GM12878 (cell line): Measurements from ENCODE around the gene OVOL1. TPM values are rescaled to one million over a fixed set of nuclear protein-coding genes. Genes with fewer than 3 reads are reported as not detected.

Experiments
- ATAC-seq: fragments of 200-7000 bp; cut with Tn5 transposase; 3 replicates; pipeline ENCODE4 v1.9.1; 2020; ENCODE audit warnings: mild to moderate bottlenecking, moderate library complexity
- BruUV-seq: library from RNA; stranded (reverse); fragments of 400-500 nt; replicated peaks from 2 replicates; lab custom pipeline; 2021; lab: Mats Ljungman, UMichigan
- CTCF ChIA-PET: fragments of 300-600 bp; sonication (Branson Sonifier 250); formaldehyde crosslinking; extraction: SDS; loops from one replicate; lab custom pipeline; 2021; ENCODE audit warnings: inconsistent platforms; lab: Yijun Ruan, JAX
- POLR2A ChIA-PET: fragments of 350-600 bp; formaldehyde crosslinking; extraction: SDS; loops from one replicate; lab custom pipeline; 2021; ENCODE audit warnings: inconsistent platforms; lab: Charles Lee
- RAD21 ChIA-PET: fragments of 300-600 bp; sonication (Branson Sonifier 250); formaldehyde crosslinking; loops from one replicate; lab custom pipeline; 2023; ENCODE audit warnings: antibody characterized with exemption; ENCODE audit not compliant: unreplicated experiment; lab: Charles Lee
- SMC1A ChIA-PET: fragments of 300-600 bp; sonication (Branson Sonifier 250); formaldehyde crosslinking; loops from one replicate; lab custom pipeline; 2023; ENCODE audit not compliant: unreplicated experiment, uncharacterized antibody; lab: Charles Lee
- DNase-seq: peaks from one replicate; pipeline ENCODE4 v3.0.0-alpha.2; 2011; ENCODE audit warnings: low read depth, low spot score
- FAIRE-seq: peaks from 3 replicates; lab custom pipeline; 2011; peaks lifted over from hg19 to GRCh38; lab: Jason Lieb, UNC
- H2AFZ ChIP-seq: 2 replicates; pipeline ENCODE4 v1.6.0; 2011; ENCODE audit warnings: low read depth, low read length, control low read depth; ENCODE audit not compliant: control insufficient read depth
- H3K27ac ChIP-seq: 2 replicates; pipeline ENCODE4 v1.5.1; 2011; ENCODE audit warnings: control low read depth; ENCODE audit not compliant: control insufficient read depth, insufficient read depth
- H3K27me3 ChIP-seq, 2 experiments: replicated peaks in 1 of 2; 2 replicates each; pipeline versions ENCODE4 v1.6.0 to v1.6.1; 2011; ENCODE audit warnings: low read length in 1 of 2; ENCODE audit not compliant: control insufficient read depth in 2 of 2, insufficient read depth in 2 of 2
- H3K36me3 ChIP-seq, 2 experiments: 2 replicates each; pipeline ENCODE4 v1.5.1; 2011; ENCODE audit warnings: low read length in 1 of 2; ENCODE audit not compliant: control insufficient read depth in 2 of 2, insufficient read depth in 2 of 2
- H3K4me1 ChIP-seq: 2 replicates; pipeline ENCODE4 v1.6.1; 2011; ENCODE audit warnings: mild to moderate bottlenecking, low read length, moderate library complexity, mixed read lengths; ENCODE audit not compliant: control insufficient read depth, insufficient read depth
- H3K4me2 ChIP-seq: 2 replicates; pipeline ENCODE4 v1.6.0; 2011; ENCODE audit warnings: control low read depth; ENCODE audit not compliant: control insufficient read depth, insufficient read depth
- H3K4me3 ChIP-seq: fragments of 200-600 bp; sonication (generic); 2 replicates; pipeline ENCODE4 v1.5.1; 2016
- H3K79me2 ChIP-seq: 2 replicates; pipeline ENCODE4 v1.6.0; 2011; ENCODE audit warnings: low read length; ENCODE audit not compliant: control insufficient read depth, insufficient read depth
- H3K9ac ChIP-seq: 2 replicates; pipeline ENCODE4 v1.8.0; 2011; ENCODE audit warnings: low read length, control low read depth, mixed read lengths; ENCODE audit not compliant: control insufficient read depth, insufficient read depth
- H3K9me3 ChIP-seq: replicated peaks from 3 replicates; pipeline ENCODE4 v1.5.1; 2011; ENCODE audit warnings: mild to moderate bottlenecking, low read length; ENCODE audit not compliant: control insufficient read depth, insufficient read depth
- H4K20me1 ChIP-seq: 2 replicates; pipeline ENCODE4 v1.6.0; 2011; ENCODE audit not compliant: control insufficient read depth, insufficient read depth
- CHD2 ChIP-seq: IDR thresholded peaks from 2 replicates; pipeline ENCODE4 v1.6.1; 2011; ENCODE audit warnings: low read depth, low read length, improper control_type of control experiment, borderline replicate concordance
- EP300 ChIP-seq, 2 experiments: fragments of 150-350 bp in 1 of 2; IDR thresholded peaks; 2 replicates each; pipeline ENCODE4 v1.6.1; 2011 to 2012; ENCODE audit warnings: low read depth in 2 of 2, low read length in 2 of 2, borderline replicate concordance in 1 of 2, improper control_type of control experiment in 1 of 2, inconsistent platforms in 1 of 2; ENCODE audit not compliant: control insufficient read depth in 1 of 2
- ESRRA ChIP-seq: IDR thresholded peaks from 2 replicates; pipeline ENCODE4 v1.6.1; 2012; ENCODE audit warnings: mild to moderate bottlenecking, low read length, improper control_type of control experiment
- MEF2B ChIP-seq: fragments of 450-650 bp; IDR thresholded peaks from 2 replicates; pipeline ENCODE4 v1.6.1; 2018; ENCODE audit warnings: mild to moderate bottlenecking, moderate library complexity; ENCODE audit not compliant: partially characterized antibody, poor library complexity, severe bottlenecking
- MTA2 ChIP-seq: fragments of 450-650 bp; IDR thresholded peaks from 2 replicates; pipeline ENCODE4 v1.6.1; 2016; ENCODE audit warnings: low read depth, mild to moderate bottlenecking, moderate library complexity
- NFIC ChIP-seq: IDR thresholded peaks from 2 replicates; pipeline ENCODE4 v1.6.1; 2012; ENCODE audit warnings: low read depth, mild to moderate bottlenecking, inconsistent platforms, low read length, moderate library complexity
- NR2C2 ChIP-seq: IDR thresholded peaks from 2 replicates; pipeline ENCODE4 v1.6.1; 2011; ENCODE audit warnings: borderline replicate concordance, low read depth; ENCODE audit not compliant: control insufficient read depth, insufficient read length
- POU2F2 ChIP-seq: IDR thresholded peaks from 3 replicates; pipeline ENCODE4 v1.6.1; 2011; ENCODE audit warnings: low read depth, mild to moderate bottlenecking, low read length, borderline replicate concordance
- RUNX3 ChIP-seq: IDR thresholded peaks from 2 replicates; pipeline ENCODE4 v1.6.1; 2012; ENCODE audit warnings: low read length, inconsistent platforms
- STAT1 ChIP-seq: fragments of 450-650 bp; conservative IDR thresholded peaks from 2 replicates; pipeline ENCODE4 v1.6.1; 2014; ENCODE audit warnings: antibody characterized with exemption, mild to moderate bottlenecking
- TARDBP ChIP-seq: IDR thresholded peaks from 2 replicates; pipeline ENCODE4 v1.6.1; 2016; ENCODE audit warnings: borderline replicate concordance
- TCF12 ChIP-seq: IDR thresholded peaks from 2 replicates; pipeline ENCODE4 v1.6.1; 2011; ENCODE audit warnings: low read depth, mild to moderate bottlenecking, low read length
- ZNF274 ChIP-seq: IDR thresholded peaks from one replicate; pipeline ENCODE4 v1.8.0; 2011; ENCODE audit not compliant: insufficient read length, insufficient read depth
- WGBS: methylation state at CpG from one replicate; pipeline ENCODE4 v1.1.6; 2016; ENCODE audit warnings: low lambda C conversion rate; ENCODE audit not compliant: insufficient replicate concordance, insufficient coverage; ENCODE audit errors: missing lambda C conversion rate; 5-methylcytosine and 5-hydroxymethylcytosine counted together
- in situ Hi-C: fragments of 300-500 bp; cut with MboI; formaldehyde crosslinking; loops from 9 replicates; pipeline ENCODE4 v1.14.3; 2018; ENCODE audit warnings: mixed read lengths
- intact Hi-C: fragments of 100-400 bp; cut with micrococcal nuclease; formaldehyde crosslinking; loops from one replicate; pipeline ENCODE4 v1.14.2; 2022; ENCODE audit not compliant: unreplicated experiment
- polyA plus RNA-seq, 11 experiments: library from polyadenylated mRNA; depleted of rRNA in 4 of 11; unstranded in 6 of 11; stranded (reverse) in 5 of 11; fragments of >200 nt; fragmentation: Nextera tagmentation in 4 of 11; fragmentation: Illumina TruSeq in 1 of 11; extraction: Ambion mirVana in 4 of 11; extraction: Trizol in 1 of 11; gene quantifications; 1 replicate in 1 of 11; 2 replicates in 10 of 11; pipeline versions ENCODE4 v1.2.1 to v1.2.3, GENCODE V29; 2011 to 2016; ENCODE audit warnings: inconsistent platforms in 2 of 11, missing spikeins in 2 of 11, low read depth in 1 of 11
- total RNA-seq, 4 experiments: library from RNA; depleted of rRNA in 3 of 4; stranded (reverse); fragments of >200 nt in 3 of 4; fragmentation: Illumina TruSeq in 1 of 4; extraction: Trizol in 1 of 4; gene quantifications; 2 replicates each; pipeline versions ENCODE4 v1.2.1 to v1.2.3, GENCODE V29; 2013 to 2021
- TF ChIP-seq, protein P1 (sequence below): fragments of 450-650 bp; IDR thresholded peaks from 2 replicates; pipeline ENCODE4 v1.6.1; 2016; ENCODE audit warnings: mild to moderate bottlenecking
- TF ChIP-seq, protein P2 (sequence below): fragments of 450-650 bp; formaldehyde crosslinking; IDR thresholded peaks from 2 replicates; pipeline ENCODE4 v1.5.0; 2022; ENCODE audit warnings: mild to moderate bottlenecking, missing genetic modification characterization
- TF ChIP-seq, protein P3 (sequence below): fragments of 450-650 bp; IDR thresholded peaks from 2 replicates; pipeline ENCODE4 v1.6.1; 2017; ENCODE audit warnings: antibody characterized with exemption, mild to moderate bottlenecking, moderate library complexity

Gene OVOL1
- total and polyA plus RNA-seq, 10 of the 15 experiments (the other 5 are each of a cell fraction or from before 2014, with no cell fraction given), result 0.04 to 0.96 (median 0.09) TPM; not detected in 7

DNA sequence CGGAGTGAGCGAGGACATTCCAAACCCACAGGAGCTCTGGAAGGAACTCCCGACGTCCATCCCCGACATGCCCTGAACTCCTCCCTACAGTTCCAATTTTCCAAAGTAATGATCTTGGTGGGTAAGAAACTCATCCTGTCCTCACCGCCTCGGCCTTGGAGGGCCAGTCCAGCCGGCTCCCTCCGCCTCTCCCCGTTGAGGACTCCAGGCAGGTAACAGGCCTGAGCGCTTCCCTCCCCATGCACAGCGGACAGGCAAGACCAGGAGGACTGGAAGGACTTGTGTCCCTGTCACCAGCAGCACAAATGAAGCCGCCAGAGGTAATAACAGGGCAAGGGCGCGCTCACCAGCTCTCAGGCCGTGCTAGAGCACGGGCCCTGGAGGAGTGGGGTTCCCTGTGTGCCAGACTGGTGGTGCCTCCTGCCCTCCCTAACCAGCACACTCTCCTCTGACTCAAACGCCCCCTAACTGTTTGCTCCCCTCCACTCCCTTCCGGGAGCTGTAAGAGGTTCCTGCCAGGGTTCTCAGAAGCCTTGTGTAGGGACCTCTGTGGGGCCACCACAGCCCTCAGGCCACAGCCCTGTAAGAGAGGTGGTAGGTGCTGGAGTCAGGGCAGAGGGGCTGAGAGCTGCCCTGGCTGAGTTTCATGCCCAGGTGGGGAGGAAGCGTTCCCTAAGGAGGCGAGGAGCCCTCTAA is 17.1 kb downstream of the OVOL1 start:
- Histone ChIP-seq H3K27ac (no peak overlapping the region), H3K4me3 (no peak overlapping the region), H3K4me1 (peaks cover 15% of the 10 kb centered on the region), H4K20me1 (no peaks in the 10 kb centered on the region), H2AFZ (no peak overlapping the region), H3K79me2 (no peaks in the 10 kb centered on the region), H3K36me3 (no peaks in the 10 kb centered on the region), H3K27me3 (no peaks in the 10 kb centered on the region), H3K9me3 (no peaks in the 10 kb centered on the region), H3K4me2 (no peak overlapping the region), H3K9ac (no peak overlapping the region)
- ATAC-seq (no peak), FAIRE-seq (no peak), DNase-seq (no peak)
- intact Hi-C loops (no loop called here), in situ Hi-C loops (no loop called here)
- RAD21 ChIA-PET, result interaction anchor here (1.4 to 1.5 kb wide), 2 partner anchors 13 to 24 kb away, joined by 5 to 7 read pairs; no protein-coding TSS in a partner anchor
- SMC1A ChIA-PET, result interaction anchor here (0.5 to 1.6 kb wide), 4 partner anchors 9 to 34 kb away, joined by 3 to 5 read pairs (median 4); no protein-coding TSS in a partner anchor
- no TSS peak for BruUV-seq
- 74% methylated on average over 21 of the region's 21 CpGs for WGBS
- CTCF ChIA-PET, result interaction anchor here (0.6 to 4.0 kb wide), 5 partner anchors 12 to 81 kb away, joined by 3 to 32 read pairs (median 13); partner anchors contain the start of gene AP5B1
- POLR2A ChIA-PET, result interaction anchor here (0.9 to 3.2 kb wide), 2 partner anchors 12 to 14 kb away, joined by 3 to 27 read pairs; no protein-coding TSS in a partner anchor
- TF ChIP-seq, protein P1, sequence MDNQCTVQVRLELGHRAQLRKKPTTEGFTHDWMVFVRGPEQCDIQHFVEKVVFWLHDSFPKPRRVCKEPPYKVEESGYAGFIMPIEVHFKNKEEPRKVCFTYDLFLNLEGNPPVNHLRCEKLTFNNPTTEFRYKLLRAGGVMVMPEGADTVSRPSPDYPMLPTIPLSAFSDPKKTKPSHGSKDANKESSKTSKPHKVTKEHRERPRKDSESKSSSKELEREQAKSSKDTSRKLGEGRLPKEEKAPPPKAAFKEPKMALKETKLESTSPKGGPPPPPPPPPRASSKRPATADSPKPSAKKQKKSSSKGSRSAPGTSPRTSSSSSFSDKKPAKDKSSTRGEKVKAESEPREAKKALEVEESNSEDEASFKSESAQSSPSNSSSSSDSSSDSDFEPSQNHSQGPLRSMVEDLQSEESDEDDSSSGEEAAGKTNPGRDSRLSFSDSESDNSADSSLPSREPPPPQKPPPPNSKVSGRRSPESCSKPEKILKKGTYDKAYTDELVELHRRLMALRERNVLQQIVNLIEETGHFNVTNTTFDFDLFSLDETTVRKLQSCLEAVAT, result no peak
- TF ChIP-seq NR2C2 (no peak), STAT1 (no peak), ZNF274 (no peak), ESRRA (no peak), MTA2 (no peak), EP300 (IDR thresholded peaks at IDR 0.05; ENCODE audit: borderline replicate concordance in 1 of 2, control insufficient read depth in 1 of 2, low read depth in 2 of 2, low read length in 2 of 2) (no peak), TCF12 (no peak), POU2F2 (no peak), CHD2 (no peak), NFIC (no peak), MEF2B (no peak), TARDBP (no peak), RUNX3 (no peak)
- TF ChIP-seq, protein P2, sequence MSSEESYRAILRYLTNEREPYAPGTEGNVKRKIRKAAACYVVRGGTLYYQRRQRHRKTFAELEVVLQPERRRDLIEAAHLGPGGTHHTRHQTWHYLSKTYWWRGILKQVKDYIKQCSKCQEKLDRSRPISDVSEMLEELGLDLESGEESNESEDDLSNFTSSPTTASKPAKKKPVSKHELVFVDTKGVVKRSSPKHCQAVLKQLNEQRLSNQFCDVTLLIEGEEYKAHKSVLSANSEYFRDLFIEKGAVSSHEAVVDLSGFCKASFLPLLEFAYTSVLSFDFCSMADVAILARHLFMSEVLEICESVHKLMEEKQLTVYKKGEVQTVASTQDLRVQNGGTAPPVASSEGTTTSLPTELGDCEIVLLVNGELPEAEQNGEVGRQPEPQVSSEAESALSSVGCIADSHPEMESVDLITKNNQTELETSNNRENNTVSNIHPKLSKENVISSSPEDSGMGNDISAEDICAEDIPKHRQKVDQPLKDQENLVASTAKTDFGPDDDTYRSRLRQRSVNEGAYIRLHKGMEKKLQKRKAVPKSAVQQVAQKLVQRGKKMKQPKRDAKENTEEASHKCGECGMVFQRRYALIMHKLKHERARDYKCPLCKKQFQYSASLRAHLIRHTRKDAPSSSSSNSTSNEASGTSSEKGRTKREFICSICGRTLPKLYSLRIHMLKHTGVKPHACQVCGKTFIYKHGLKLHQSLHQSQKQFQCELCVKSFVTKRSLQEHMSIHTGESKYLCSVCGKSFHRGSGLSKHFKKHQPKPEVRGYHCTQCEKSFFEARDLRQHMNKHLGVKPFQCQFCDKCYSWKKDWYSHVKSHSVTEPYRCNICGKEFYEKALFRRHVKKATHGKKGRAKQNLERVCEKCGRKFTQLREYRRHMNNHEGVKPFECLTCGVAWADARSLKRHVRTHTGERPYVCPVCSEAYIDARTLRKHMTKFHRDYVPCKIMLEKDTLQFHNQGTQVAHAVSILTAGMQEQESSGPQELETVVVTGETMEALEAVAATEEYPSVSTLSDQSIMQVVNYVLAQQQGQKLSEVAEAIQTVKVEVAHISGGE (CRISPR knock-in tag), result no peak
- TF ChIP-seq, protein P3, sequence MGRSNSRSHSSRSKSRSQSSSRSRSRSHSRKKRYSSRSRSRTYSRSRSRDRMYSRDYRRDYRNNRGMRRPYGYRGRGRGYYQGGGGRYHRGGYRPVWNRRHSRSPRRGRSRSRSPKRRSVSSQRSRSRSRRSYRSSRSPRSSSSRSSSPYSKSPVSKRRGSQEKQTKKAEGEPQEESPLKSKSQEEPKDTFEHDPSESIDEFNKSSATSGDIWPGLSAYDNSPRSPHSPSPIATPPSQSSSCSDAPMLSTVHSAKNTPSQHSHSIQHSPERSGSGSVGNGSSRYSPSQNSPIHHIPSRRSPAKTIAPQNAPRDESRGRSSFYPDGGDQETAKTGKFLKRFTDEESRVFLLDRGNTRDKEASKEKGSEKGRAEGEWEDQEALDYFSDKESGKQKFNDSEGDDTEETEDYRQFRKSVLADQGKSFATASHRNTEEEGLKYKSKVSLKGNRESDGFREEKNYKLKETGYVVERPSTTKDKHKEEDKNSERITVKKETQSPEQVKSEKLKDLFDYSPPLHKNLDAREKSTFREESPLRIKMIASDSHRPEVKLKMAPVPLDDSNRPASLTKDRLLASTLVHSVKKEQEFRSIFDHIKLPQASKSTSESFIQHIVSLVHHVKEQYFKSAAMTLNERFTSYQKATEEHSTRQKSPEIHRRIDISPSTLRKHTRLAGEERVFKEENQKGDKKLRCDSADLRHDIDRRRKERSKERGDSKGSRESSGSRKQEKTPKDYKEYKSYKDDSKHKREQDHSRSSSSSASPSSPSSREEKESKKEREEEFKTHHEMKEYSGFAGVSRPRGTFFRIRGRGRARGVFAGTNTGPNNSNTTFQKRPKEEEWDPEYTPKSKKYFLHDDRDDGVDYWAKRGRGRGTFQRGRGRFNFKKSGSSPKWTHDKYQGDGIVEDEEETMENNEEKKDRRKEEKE, result no peak
